K562 (cell line): Measurements from ENCODE around the gene CYTH1. TPM values are rescaled to one million over a fixed set of nuclear protein-coding genes. Genes with fewer than 3 reads are reported as not detected.

Experiments used
- ARID1B ChIP-seq: fragments of 450-650 bp; IDR thresholded peaks from 2 replicates; pipeline ENCODE4 v1.6.1; 2016; ENCODE audit warnings: antibody characterized with exemption, mild to moderate bottlenecking, inconsistent platforms
- C11orf30 ChIP-seq: fragments of 450-650 bp; IDR thresholded peaks from 2 replicates; pipeline ENCODE4 v1.6.1; 2016; ENCODE audit warnings: low read depth, mild to moderate bottlenecking
- CBFA2T2 ChIP-seq: fragments of 450-650 bp; conservative IDR thresholded peaks from 2 replicates; pipeline ENCODE4 v1.6.1; 2017; ENCODE audit warnings: mild to moderate bottlenecking
- CTCF ChIP-seq, 3 experiments: IDR thresholded peaks in 2 of 3; conservative IDR thresholded peaks in 1 of 3; 2 replicates each; pipeline ENCODE4 v1.5.1; 2011 to 2012; ENCODE audit warnings: low read length in 3 of 3, mild to moderate bottlenecking in 3 of 3, control low read depth in 2 of 3, improper control_type of control experiment in 1 of 3, inconsistent platforms in 1 of 3, low read depth in 1 of 3, mixed read lengths in 1 of 3, moderate library complexity in 1 of 3; ENCODE audit not compliant: insufficient read depth in 2 of 3
- CXXC5 ChIP-seq: fragments of 250-450 bp; sonication (Bioruptor Pico); IDR thresholded peaks from 2 replicates; pipeline ENCODE4 v1.8.0; 2022; ENCODE audit warnings: inconsistent platforms, mild to moderate bottlenecking, moderate library complexity
- ELF4 ChIP-seq: fragments of 450-650 bp; formaldehyde crosslinking; IDR thresholded peaks from 2 replicates; pipeline ENCODE4 v1.4.0; 2022; ENCODE audit warnings: missing genetic modification characterization
- HDGF ChIP-seq: fragments of 450-650 bp; IDR thresholded peaks from 2 replicates; pipeline ENCODE4 v1.6.1; 2016
- ILK ChIP-seq: fragments of 450-650 bp; IDR thresholded peaks from 2 replicates; pipeline ENCODE4 v1.6.1; 2016; ENCODE audit warnings: missing genetic modification characterization, low read depth, mild to moderate bottlenecking, missing compliant biosample characterization, moderate library complexity, borderline replicate concordance
- JUND ChIP-seq, 2 experiments: IDR thresholded peaks; 2 replicates in 1 of 2; 3 replicates in 1 of 2; pipeline ENCODE4 v1.6.1; 2011; ENCODE audit warnings: borderline replicate concordance in 2 of 2, low read depth in 2 of 2, low read length in 2 of 2, improper control_type of control experiment in 1 of 2, missing biosample characterization in 1 of 2, missing genetic modification characterization in 1 of 2, missing genetic modification reagents in 1 of 2
- MTA2 ChIP-seq: fragments of 450-650 bp; IDR thresholded peaks from 2 replicates; pipeline ENCODE4 v1.6.1; 2016; ENCODE audit warnings: low read depth
- PHF8 ChIP-seq: fragments of 200-600 bp; sonication (generic); IDR thresholded peaks from 2 replicates; pipeline ENCODE4 v1.6.1; 2012; ENCODE audit warnings: mixed run types, mild to moderate bottlenecking, inconsistent platforms, low read length, moderate library complexity, borderline replicate concordance
- SMARCA4 ChIP-seq: fragments of 450-650 bp; IDR thresholded peaks from 2 replicates; pipeline ENCODE4 v1.6.1; 2016
- SMARCE1 ChIP-seq: fragments of 450-650 bp; IDR thresholded peaks from 2 replicates; pipeline ENCODE4 v1.7.1; 2016; ENCODE audit warnings: mild to moderate bottlenecking
- STAT5A ChIP-seq: IDR thresholded peaks from 2 replicates; pipeline ENCODE4 v1.6.1; 2012; ENCODE audit warnings: low read length, inconsistent platforms, borderline replicate concordance
- TAF9B ChIP-seq: fragments of 450-650 bp; IDR thresholded peaks from 2 replicates; pipeline ENCODE4 v1.6.1; 2018; ENCODE audit warnings: mild to moderate bottlenecking; ENCODE audit not compliant: partially characterized antibody
- TCF3 ChIP-seq: sonication (generic); formaldehyde crosslinking; IDR thresholded peaks from 2 replicates; pipeline ENCODE4 v1.4.0; 2020; ENCODE audit warnings: mild to moderate bottlenecking, missing genetic modification reagents
- TCF7L2 ChIP-seq: fragments of 150-350 bp; IDR thresholded peaks from 2 replicates; pipeline ENCODE4 v1.6.1; 2016; ENCODE audit warnings: low read depth, mild to moderate bottlenecking, low read length, moderate library complexity
- ZBTB9 ChIP-seq: fragments of 450-650 bp; formaldehyde crosslinking; IDR thresholded peaks from 2 replicates; pipeline ENCODE4 v1.4.0; 2020; ENCODE audit warnings: mild to moderate bottlenecking, moderate library complexity
- ZEB2 ChIP-seq: fragments of 450-650 bp; IDR thresholded peaks from 2 replicates; pipeline ENCODE4 v1.6.1; 2016
- ZNF232 ChIP-seq: sonication (generic); formaldehyde crosslinking; IDR thresholded peaks from 2 replicates; pipeline ENCODE4 v1.8.0; 2022; ENCODE audit warnings: mild to moderate bottlenecking, missing genetic modification reagents
- polyA plus RNA-seq, 8 experiments: library from polyadenylated mRNA; depleted of rRNA in 4 of 8; stranded (reverse) in 5 of 8; unstranded in 3 of 8; fragments of >200 nt; fragmentation: Nextera tagmentation in 2 of 8; fragmentation: Illumina TruSeq in 1 of 8; extraction: Ambion mirVana in 2 of 8; extraction: Trizol in 1 of 8; gene quantifications; 2 replicates each; pipeline versions ENCODE4 v1.2.1 to v1.2.3, GENCODE V29; 2011 to 2014; ENCODE audit warnings: inconsistent platforms in 1 of 8, missing spikeins in 1 of 8
- total RNA-seq, 7 experiments: library from RNA; depleted of rRNA in 6 of 7; stranded (reverse); fragments of >200 nt in 6 of 7; fragmentation: Illumina TruSeq in 2 of 7; extraction: Trizol in 2 of 7; gene quantifications; 2 replicates each; pipeline versions ENCODE4 v1.2.1 to v1.2.3, GENCODE V29; 2011 to 2021; ENCODE audit warnings: low replicate concordance in 1 of 7
- TF ChIP-seq, protein P1 (sequence below): IDR thresholded peaks from 2 replicates; pipeline ENCODE4 v1.6.1; 2016; ENCODE audit warnings: missing genetic modification characterization, missing compliant biosample characterization
- TF ChIP-seq, protein P2 (sequence below): fragments of 250-450 bp; sonication (Bioruptor Pico); IDR thresholded peaks from 2 replicates; pipeline ENCODE4 v1.4.0; 2020; ENCODE audit warnings: mild to moderate bottlenecking, moderate library complexity

CYTH1 gene
- total and polyA plus RNA-seq, 9 of the 15 experiments (the other 6 are each of a cell fraction or from before 2014, with no cell fraction given): 0.52 to 27.7 (median 16.8) TPM

GRCh38 chr17:78787444-78787843, 5.4 kb upstream of the CYTH1 start (continued):
- TF ChIP-seq, protein P1, sequence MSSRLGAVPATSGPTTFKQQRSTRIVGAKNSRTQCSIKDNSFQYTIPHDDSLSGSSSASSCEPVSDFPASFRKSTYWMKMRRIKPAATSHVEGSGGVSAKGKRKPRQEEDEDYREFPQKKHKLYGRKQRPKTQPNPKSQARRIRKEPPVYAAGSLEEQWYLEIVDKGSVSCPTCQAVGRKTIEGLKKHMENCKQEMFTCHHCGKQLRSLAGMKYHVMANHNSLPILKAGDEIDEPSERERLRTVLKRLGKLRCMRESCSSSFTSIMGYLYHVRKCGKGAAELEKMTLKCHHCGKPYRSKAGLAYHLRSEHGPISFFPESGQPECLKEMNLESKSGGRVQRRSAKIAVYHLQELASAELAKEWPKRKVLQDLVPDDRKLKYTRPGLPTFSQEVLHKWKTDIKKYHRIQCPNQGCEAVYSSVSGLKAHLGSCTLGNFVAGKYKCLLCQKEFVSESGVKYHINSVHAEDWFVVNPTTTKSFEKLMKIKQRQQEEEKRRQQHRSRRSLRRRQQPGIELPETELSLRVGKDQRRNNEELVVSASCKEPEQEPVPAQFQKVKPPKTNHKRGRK (tag): no peak
- TF ChIP-seq CTCF (IDR thresholded peaks at IDR 0.05 in 2 of 3, conservative IDR thresholded peaks at IDR 0.05 in 1 of 3; ENCODE audit: insufficient read depth in 2 of 3, low read depth in 1 of 3, low read length in 3 of 3) (peak; percentile 49 to 73 (median 66)), SMARCA4 (peak; percentile 61), TCF3 (CRISPR knock-in tag) (peak; percentile 74), ILK (tag) (no peak), TCF7L2 (no peak), CXXC5 (CRISPR knock-in tag) (no peak), C11orf30 (peak; percentile 38; the same call in 1 of the 2 replicates), ARID1B (peak; percentile 77), CBFA2T2 (peak; percentile 60), PHF8 (no peak), JUND (IDR thresholded peaks at IDR 0.05; ENCODE audit: borderline replicate concordance, low read depth, low read length) (peak; percentile 51), JUND (tag; IDR thresholded peaks at IDR 0.05; ENCODE audit: borderline replicate concordance, low read depth, low read length) (no peak; the same call in 2 of the 3 replicates), STAT5A (peak; percentile 17; the same call in 1 of the 2 replicates), ZBTB9 (CRISPR knock-in tag) (no peak), ZNF232 (CRISPR knock-in tag) (no peak), HDGF (no peak), ZEB2 (peak; percentile 63; the same call in 1 of the 2 replicates), TAF9B (no peak), ELF4 (CRISPR knock-in tag) (no peak), SMARCE1 (0 out of 2 replicates have a peak, but pooled peaks have one; percentile 52), MTA2 (peak; percentile 42)
- TF ChIP-seq, protein P2, sequence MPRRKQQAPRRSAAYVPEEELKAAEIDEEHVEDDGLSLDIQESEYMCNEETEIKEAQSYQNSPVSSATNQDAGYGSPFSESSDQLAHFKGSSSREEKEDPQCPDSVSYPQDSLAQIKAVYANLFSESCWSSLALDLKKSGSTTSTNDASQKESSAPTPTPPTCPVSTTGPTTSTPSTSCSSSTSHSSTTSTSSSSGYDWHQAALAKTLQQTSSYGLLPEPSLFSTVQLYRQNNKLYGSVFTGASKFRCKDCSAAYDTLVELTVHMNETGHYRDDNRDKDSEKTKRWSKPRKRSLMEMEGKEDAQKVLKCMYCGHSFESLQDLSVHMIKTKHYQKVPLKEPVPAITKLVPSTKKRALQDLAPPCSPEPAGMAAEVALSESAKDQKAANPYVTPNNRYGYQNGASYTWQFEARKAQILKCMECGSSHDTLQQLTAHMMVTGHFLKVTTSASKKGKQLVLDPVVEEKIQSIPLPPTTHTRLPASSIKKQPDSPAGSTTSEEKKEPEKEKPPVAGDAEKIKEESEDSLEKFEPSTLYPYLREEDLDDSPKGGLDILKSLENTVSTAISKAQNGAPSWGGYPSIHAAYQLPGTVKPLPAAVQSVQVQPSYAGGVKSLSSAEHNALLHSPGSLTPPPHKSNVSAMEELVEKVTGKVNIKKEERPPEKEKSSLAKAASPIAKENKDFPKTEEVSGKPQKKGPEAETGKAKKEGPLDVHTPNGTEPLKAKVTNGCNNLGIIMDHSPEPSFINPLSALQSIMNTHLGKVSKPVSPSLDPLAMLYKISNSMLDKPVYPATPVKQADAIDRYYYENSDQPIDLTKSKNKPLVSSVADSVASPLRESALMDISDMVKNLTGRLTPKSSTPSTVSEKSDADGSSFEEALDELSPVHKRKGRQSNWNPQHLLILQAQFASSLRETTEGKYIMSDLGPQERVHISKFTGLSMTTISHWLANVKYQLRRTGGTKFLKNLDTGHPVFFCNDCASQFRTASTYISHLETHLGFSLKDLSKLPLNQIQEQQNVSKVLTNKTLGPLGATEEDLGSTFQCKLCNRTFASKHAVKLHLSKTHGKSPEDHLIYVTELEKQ (CRISPR knock-in tag): no peak
